WTC11 (cell line): ENCODE results near the gene COQ2. TPM values are rescaled to one million over a fixed set of nuclear protein-coding genes. Genes with fewer than 3 reads are reported as not detected.

ENCODE experiments used
- ATAC-seq: fragments of 200-7000 bp; cut with Tn5 transposase; 2 replicates; pipeline ENCODE4 v1.10.0; 2021; ENCODE audit warnings: mild to moderate bottlenecking, moderate library complexity
- CTCF ChIA-PET: fragments of 300-600 bp; sonication (Branson Sonifier 250); formaldehyde crosslinking; loops from one replicate; lab custom pipeline; 2021; ENCODE audit warnings: antibody characterized with exemption; lab: Charles Lee
- POLR2A ChIA-PET: fragments of 350-600 bp; sonication (Branson Sonifier 250); formaldehyde crosslinking; loops from one replicate; lab custom pipeline; 2021; ENCODE audit warnings: antibody characterized with exemption; lab: Charles Lee
- DNase-seq: peaks from one replicate; pipeline ENCODE4 v3.0.0; 2021; ENCODE audit warnings: low spot score
- H3K27ac Mint-ChIP-seq: 2 replicates; pipeline ENCODE4 v1.8.0; 2021; ENCODE audit warnings: mixed read lengths
- H3K27me3 Mint-ChIP-seq: 2 replicates; pipeline ENCODE4 v1.8.0; 2021; ENCODE audit warnings: low read depth, mild to moderate bottlenecking, moderate library complexity, mixed read lengths
- H3K36me3 Mint-ChIP-seq: 2 replicates; pipeline ENCODE4 v1.8.0; 2021; ENCODE audit warnings: mixed read lengths
- H3K4me1 Mint-ChIP-seq: 2 replicates; pipeline ENCODE4 v1.8.0; 2022; ENCODE audit warnings: mixed read lengths
- H3K4me3 Mint-ChIP-seq: 2 replicates; pipeline ENCODE4 v1.8.0; 2021; ENCODE audit warnings: mild to moderate bottlenecking, moderate library complexity, mixed read lengths
- H3K9me3 Mint-ChIP-seq: 2 replicates; pipeline ENCODE4 v1.8.0; 2021; ENCODE audit warnings: mixed read lengths
- ARID4B ChIP-seq: sonication (generic); formaldehyde crosslinking; IDR thresholded peaks from 2 replicates; pipeline ENCODE4 v1.8.0; 2023; ENCODE audit warnings: missing genetic modification reagents, mild to moderate bottlenecking, borderline replicate concordance
- CREB1 ChIP-seq: sonication (generic); formaldehyde crosslinking; IDR thresholded peaks from 2 replicates; pipeline ENCODE4 v1.8.0; 2023; ENCODE audit warnings: mild to moderate bottlenecking, missing genetic modification reagents
- ETV6 ChIP-seq: sonication (generic); formaldehyde crosslinking; IDR thresholded peaks from 2 replicates; pipeline ENCODE4 v1.8.1; 2022; ENCODE audit warnings: mild to moderate bottlenecking, missing genetic modification reagents
- HMGXB4 ChIP-seq: sonication (generic); formaldehyde crosslinking; IDR thresholded peaks from 2 replicates; pipeline ENCODE4 v1.8.1; 2023; ENCODE audit warnings: mild to moderate bottlenecking, moderate library complexity, missing genetic modification reagents
- IRF1 ChIP-seq: sonication (generic); formaldehyde crosslinking; IDR thresholded peaks from 2 replicates; pipeline ENCODE4 v1.8.0; 2023; ENCODE audit warnings: missing genetic modification reagents
- NFE2L1 ChIP-seq: sonication (generic); formaldehyde crosslinking; IDR thresholded peaks from 2 replicates; pipeline ENCODE4 v1.8.1; 2023; ENCODE audit warnings: missing genetic modification reagents
- NR2C2 ChIP-seq: sonication (generic); formaldehyde crosslinking; IDR thresholded peaks from 2 replicates; pipeline ENCODE4 v1.8.0; 2022; ENCODE audit warnings: mild to moderate bottlenecking, missing genetic modification reagents
- ZMAT4 ChIP-seq: fragments of 250-450 bp; sonication (Bioruptor Pico); IDR thresholded peaks from 2 replicates; pipeline ENCODE4 v1.9.0; 2021; ENCODE audit warnings: mild to moderate bottlenecking
- ZNF219 ChIP-seq: sonication (generic); formaldehyde crosslinking; IDR thresholded peaks from 2 replicates; pipeline ENCODE4 v1.8.0; 2023; ENCODE audit warnings: missing genetic modification reagents, mild to moderate bottlenecking, borderline replicate concordance
- ZNF263 ChIP-seq: sonication (generic); formaldehyde crosslinking; IDR thresholded peaks from 2 replicates; pipeline ENCODE4 v1.8.1; 2022; ENCODE audit warnings: low read depth, mild to moderate bottlenecking, moderate library complexity, missing genetic modification reagents
- ZNF423 ChIP-seq: fragments of 250-450 bp; sonication (Bioruptor Pico); IDR thresholded peaks from 2 replicates; pipeline ENCODE4 v2.1.2; 2022; ENCODE audit warnings: mild to moderate bottlenecking, moderate library complexity
- total RNA-seq: library from RNA; stranded (reverse); gene quantifications from 3 replicates; pipeline ENCODE4 v1.2.3, GENCODE V29; 2021
- TF ChIP-seq, protein P1 (sequence below): sonication (generic); formaldehyde crosslinking; IDR thresholded peaks from 2 replicates; pipeline ENCODE4 v1.8.1; 2023; ENCODE audit warnings: mild to moderate bottlenecking, missing genetic modification reagents, borderline replicate concordance

Gene COQ2
- total RNA-seq, 1 experiment from 2014 or later: 21.6 TPM

GRCh38 chr4:83216959-83217683 lies 67.5 kb downstream of the COQ2 start:
- H3K27ac Mint-ChIP-seq: no peak overlapping the region

More at GRCh38 chr4:83216959-83217683, 67.5 kb downstream of the COQ2 start:
- no peaks in the 10 kb centered on the region; the same call in 1 of the 2 replicates for H3K27me3 Mint-ChIP-seq
- no peak for DNase-seq
- H3K4me1 Mint-ChIP-seq: peaks cover 22% of the 10 kb centered on the region
- H3K36me3 Mint-ChIP-seq: no peaks in the 10 kb centered on the region
- peaks cover 14% of the 10 kb centered on the region for H3K9me3 Mint-ChIP-seq
- ChIA-PET CTCF (interaction anchor here (0.6 to 1.6 kb wide), 3 partner anchors 65 to 143 kb away, joined by 3 to 4 read pairs (median 4); no protein-coding TSS in a partner anchor), POLR2A (no interaction called here)
- no peak overlapping the region for H3K4me3 Mint-ChIP-seq
- TF ChIP-seq ZMAT4 (CRISPR knock-in tag) (no peak), IRF1 (CRISPR knock-in tag) (no peak), ZNF423 (CRISPR knock-in tag) (no peak), CREB1 (no peak), ZNF263 (CRISPR knock-in tag) (no peak), NR2C2 (CRISPR knock-in tag) (no peak), ZNF219 (CRISPR knock-in tag) (no peak), ARID4B (CRISPR knock-in tag) (no peak), HMGXB4 (CRISPR knock-in tag) (no peak), ETV6 (CRISPR knock-in tag) (no peak), NFE2L1 (CRISPR knock-in tag) (no peak)
- TF ChIP-seq, protein P1, sequence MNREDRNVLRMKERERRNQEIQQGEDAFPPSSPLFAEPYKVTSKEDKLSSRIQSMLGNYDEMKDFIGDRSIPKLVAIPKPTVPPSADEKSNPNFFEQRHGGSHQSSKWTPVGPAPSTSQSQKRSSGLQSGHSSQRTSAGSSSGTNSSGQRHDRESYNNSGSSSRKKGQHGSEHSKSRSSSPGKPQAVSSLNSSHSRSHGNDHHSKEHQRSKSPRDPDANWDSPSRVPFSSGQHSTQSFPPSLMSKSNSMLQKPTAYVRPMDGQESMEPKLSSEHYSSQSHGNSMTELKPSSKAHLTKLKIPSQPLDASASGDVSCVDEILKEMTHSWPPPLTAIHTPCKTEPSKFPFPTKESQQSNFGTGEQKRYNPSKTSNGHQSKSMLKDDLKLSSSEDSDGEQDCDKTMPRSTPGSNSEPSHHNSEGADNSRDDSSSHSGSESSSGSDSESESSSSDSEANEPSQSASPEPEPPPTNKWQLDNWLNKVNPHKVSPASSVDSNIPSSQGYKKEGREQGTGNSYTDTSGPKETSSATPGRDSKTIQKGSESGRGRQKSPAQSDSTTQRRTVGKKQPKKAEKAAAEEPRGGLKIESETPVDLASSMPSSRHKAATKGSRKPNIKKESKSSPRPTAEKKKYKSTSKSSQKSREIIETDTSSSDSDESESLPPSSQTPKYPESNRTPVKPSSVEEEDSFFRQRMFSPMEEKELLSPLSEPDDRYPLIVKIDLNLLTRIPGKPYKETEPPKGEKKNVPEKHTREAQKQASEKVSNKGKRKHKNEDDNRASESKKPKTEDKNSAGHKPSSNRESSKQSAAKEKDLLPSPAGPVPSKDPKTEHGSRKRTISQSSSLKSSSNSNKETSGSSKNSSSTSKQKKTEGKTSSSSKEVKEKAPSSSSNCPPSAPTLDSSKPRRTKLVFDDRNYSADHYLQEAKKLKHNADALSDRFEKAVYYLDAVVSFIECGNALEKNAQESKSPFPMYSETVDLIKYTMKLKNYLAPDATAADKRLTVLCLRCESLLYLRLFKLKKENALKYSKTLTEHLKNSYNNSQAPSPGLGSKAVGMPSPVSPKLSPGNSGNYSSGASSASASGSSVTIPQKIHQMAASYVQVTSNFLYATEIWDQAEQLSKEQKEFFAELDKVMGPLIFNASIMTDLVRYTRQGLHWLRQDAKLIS: no peak
- TF ChIP-seq, all 79 proteins: peak for 0
- ATAC-seq: no peak
